ENCODE measurements around the gene GFOD1.

DNA sequence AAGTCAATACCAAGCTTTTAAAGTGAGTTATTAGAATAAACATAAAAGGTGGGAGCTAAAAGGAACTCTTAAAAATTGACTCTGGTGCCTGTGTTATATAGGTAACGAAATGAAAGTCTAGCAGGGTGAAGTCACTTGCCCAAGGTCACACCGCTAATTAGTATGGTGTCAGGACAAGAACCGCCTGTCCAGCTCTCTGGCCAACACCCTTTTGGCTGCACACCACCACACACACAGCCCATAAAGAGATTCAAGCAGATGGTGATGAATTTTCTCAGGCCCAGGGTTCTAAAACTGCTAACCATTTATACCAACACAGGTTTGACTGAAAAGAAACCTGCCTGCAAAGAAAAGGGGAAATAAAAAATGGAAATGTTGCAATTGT lies 20.2 kb downstream of the GFOD1 start:
- TF ChIP-seq, protein P1, sequence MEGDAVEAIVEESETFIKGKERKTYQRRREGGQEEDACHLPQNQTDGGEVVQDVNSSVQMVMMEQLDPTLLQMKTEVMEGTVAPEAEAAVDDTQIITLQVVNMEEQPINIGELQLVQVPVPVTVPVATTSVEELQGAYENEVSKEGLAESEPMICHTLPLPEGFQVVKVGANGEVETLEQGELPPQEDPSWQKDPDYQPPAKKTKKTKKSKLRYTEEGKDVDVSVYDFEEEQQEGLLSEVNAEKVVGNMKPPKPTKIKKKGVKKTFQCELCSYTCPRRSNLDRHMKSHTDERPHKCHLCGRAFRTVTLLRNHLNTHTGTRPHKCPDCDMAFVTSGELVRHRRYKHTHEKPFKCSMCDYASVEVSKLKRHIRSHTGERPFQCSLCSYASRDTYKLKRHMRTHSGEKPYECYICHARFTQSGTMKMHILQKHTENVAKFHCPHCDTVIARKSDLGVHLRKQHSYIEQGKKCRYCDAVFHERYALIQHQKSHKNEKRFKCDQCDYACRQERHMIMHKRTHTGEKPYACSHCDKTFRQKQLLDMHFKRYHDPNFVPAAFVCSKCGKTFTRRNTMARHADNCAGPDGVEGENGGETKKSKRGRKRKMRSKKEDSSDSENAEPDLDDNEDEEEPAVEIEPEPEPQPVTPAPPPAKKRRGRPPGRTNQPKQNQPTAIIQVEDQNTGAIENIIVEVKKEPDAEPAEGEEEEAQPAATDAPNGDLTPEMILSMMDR (IDR thresholded peaks at IDR 0.05 in 8 of 11, conservative IDR thresholded peaks at IDR 0.05 in 3 of 11), result no peak
- TF ChIP-seq POLR2A (IDR thresholded peaks at IDR 0.05), result no peak
